GM21717 (cell line): Measurements from ENCODE around the gene LPP.

Experiments used
- ATAC-seq: cut with Tn5 transposase; IDR thresholded peaks from one replicate; pipeline ENCODE4 v1.9.1; 2021; ENCODE audit warnings: mild to moderate bottlenecking, moderate library complexity; ENCODE audit not compliant: unreplicated experiment

Gene LPP

GRCh38 chr3:188391592-188391991, 237.6 kb downstream of the LPP start:
- no peak for ATAC-seq

- no peak for ATAC-seq
These were observed 238.1 kb downstream of the LPP start for GRCh38 chr3:188392076-188392475.

GRCh38 chr3:188394623-188395022, 240.7 kb downstream of the LPP start:
- ATAC-seq: no peak

- ATAC-seq: no peak
These were observed 242.3 kb downstream of the LPP start for GRCh38 chr3:188396251-188396650.

GRCh38 chr3:188396900-188397299, 242.9 kb downstream of the LPP start:
- ATAC-seq: no peak

- ATAC-seq: no peak
These were observed 244.1 kb downstream of the LPP start for GRCh38 chr3:188397766-188398705.

- ATAC-seq: peak; percentile 95
These were observed 246.7 kb downstream of the LPP start for GRCh38 chr3:188400494-188401243.

- ATAC-seq: no peak
These were observed 247.5 kb downstream of the LPP start for GRCh38 chr3:188401244-188401993.

- no peak for ATAC-seq
These were observed 248.3 kb downstream of the LPP start for GRCh38 chr3:188402229-188402628.

GRCh38 chr3:188403404-188403803, 249.4 kb downstream of the LPP start:
- no peak for ATAC-seq

GRCh38 chr3:188404124-188404523, 250.2 kb downstream of the LPP start:
- no peak for ATAC-seq

GRCh38 chr3:188404701-188405100, 250.7 kb downstream of the LPP start:
- no peak for ATAC-seq

- ATAC-seq: no peak
These were observed 253.4 kb downstream of the LPP start for GRCh38 chr3:188407158-188407880.

GRCh38 chr3:188408831-188409230, 254.9 kb downstream of the LPP start:
- no peak for ATAC-seq

- ATAC-seq: no peak
These were observed 257.8 kb downstream of the LPP start for GRCh38 chr3:188411750-188412149.

- ATAC-seq: no peak
These were observed 261.2 kb downstream of the LPP start for GRCh38 chr3:188415196-188415595.

- no peak for ATAC-seq
These were observed 262.1 kb downstream of the LPP start for GRCh38 chr3:188416041-188416440.

GRCh38 chr3:188417271-188417696, 263.3 kb downstream of the LPP start:
- no peak for ATAC-seq

GRCh38 chr3:188417766-188418165, 263.8 kb downstream of the LPP start:
- ATAC-seq: no peak

- ATAC-seq: no peak
These were observed 267.3 kb downstream of the LPP start for GRCh38 chr3:188421151-188421821.
